DMS53 treated with DMSO at 0.1 percent for 48 hours (cell line): ENCODE results near the gene SGTA.
"Not testable (repeated sequence)": the region's sequence is repeated elsewhere in the genome, so short reads cannot be mapped to it uniquely, and the experiment has no call there.

Experiments used
- DNase-seq: peaks from one replicate; lab custom pipeline; 2025; ENCODE audit not compliant: unreplicated experiment; lab: John Stamatoyannopoulos, UW

Gene SGTA

GRCh38 chr19:2795827-2796658 is 13.0 kb upstream of the SGTA start:
- DNase-seq, result no peak

DNA sequence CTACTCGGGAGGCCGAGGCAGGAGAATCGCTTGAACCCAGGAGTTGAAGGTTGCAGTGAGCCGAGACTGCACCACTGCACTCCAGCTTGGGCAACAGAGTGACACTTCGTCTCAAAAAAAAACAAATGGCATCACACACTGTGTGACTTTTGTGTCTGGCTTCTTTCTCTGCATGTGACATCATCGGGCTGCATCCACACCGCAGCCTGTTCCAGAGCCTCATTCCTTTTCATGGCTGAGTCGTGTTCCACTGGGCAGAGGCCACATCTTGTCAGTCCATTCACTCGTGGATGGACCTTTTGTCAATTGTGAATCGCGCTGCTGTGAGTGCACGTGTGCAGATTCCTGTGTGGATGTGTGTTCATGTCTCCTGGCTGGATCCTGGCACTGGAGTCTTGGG is 10.5 kb upstream of the SGTA start:
- DNase-seq, result no peak

- DNase-seq, result no peak
Measured at GRCh38 chr19:2793126-2793525, 10.1 kb upstream of the SGTA start.

DNA sequence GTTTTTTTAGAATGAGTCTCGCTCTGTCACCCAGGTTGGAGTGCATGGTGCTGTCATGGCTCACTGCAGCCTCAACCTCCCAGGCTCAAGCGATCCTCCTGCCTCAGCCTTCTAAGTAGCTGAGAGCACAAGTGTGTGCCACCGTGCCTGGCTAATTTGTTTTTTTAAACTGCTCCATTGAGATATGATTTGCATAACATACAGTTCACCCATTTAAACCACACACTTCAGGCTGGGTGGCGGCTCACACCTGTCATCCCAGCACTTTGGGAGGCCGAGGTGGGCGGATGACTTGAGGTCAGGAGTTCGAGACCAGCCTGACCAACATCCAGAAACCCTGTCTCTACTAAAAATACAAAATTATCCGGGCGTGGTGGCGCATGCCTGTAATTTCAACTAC is 9.6 kb upstream of the SGTA start:
- DNase-seq, result not testable (repeated sequence)

GRCh38 chr19:2791876-2792275 is 8.8 kb upstream of the SGTA start:
- DNase-seq, result no peak

DNA sequence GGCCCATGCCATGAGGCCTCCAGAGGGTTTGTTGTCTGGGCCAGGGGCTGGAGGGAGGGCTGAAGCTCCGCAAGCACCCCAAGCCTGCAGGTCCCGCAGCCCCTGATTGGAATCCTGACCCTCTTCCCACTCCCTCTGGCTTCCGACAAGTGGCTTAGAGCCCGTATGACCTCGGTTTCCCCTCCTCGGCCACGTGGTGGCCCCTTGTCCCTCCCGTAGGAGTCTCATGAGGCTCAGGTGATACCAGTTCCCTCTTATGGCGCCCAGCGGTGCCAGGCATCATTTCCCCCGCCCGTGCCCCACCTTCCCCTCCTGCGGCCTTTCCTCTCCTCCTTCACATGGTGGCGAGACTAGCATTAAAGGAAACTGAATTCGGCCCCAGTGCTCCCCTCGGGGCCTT is 8.4 kb upstream of the SGTA start:
- no peak for DNase-seq

- no peak for DNase-seq
Measured at GRCh38 chr19:2790557-2791271, 7.6 kb upstream of the SGTA start.

- no peak for DNase-seq
Measured at GRCh38 chr19:2790194-2790556, 7.1 kb upstream of the SGTA start.

GRCh38 chr19:2788237-2788636 is 5.2 kb upstream of the SGTA start:
- DNase-seq, result no peak

- DNase-seq, result no peak
Measured at GRCh38 chr19:2787115-2787514, 4.0 kb upstream of the SGTA start.

- DNase-seq, result peak; percentile 91
Measured at GRCh38 chr19:2785244-2785997, 2.3 kb upstream of the SGTA start, which contains the start of gene THOP1. TSS of gene THOP1 (plus strand) at chr19:2785503. CDS start at chr19:2785663, 160 bp downstream.

GRCh38 chr19:2783781-2784145 is 690 bp upstream of the SGTA start:
- no peak for DNase-seq

GRCh38 chr19:2782329-2782935 is 641 bp downstream of the SGTA start:
- DNase-seq, result no peak

- no peak for DNase-seq
Measured at GRCh38 chr19:2780284-2780683, 2.8 kb downstream of the SGTA start.

- no peak for DNase-seq
Measured at GRCh38 chr19:2779121-2779740, 3.8 kb downstream of the SGTA start.

DNA sequence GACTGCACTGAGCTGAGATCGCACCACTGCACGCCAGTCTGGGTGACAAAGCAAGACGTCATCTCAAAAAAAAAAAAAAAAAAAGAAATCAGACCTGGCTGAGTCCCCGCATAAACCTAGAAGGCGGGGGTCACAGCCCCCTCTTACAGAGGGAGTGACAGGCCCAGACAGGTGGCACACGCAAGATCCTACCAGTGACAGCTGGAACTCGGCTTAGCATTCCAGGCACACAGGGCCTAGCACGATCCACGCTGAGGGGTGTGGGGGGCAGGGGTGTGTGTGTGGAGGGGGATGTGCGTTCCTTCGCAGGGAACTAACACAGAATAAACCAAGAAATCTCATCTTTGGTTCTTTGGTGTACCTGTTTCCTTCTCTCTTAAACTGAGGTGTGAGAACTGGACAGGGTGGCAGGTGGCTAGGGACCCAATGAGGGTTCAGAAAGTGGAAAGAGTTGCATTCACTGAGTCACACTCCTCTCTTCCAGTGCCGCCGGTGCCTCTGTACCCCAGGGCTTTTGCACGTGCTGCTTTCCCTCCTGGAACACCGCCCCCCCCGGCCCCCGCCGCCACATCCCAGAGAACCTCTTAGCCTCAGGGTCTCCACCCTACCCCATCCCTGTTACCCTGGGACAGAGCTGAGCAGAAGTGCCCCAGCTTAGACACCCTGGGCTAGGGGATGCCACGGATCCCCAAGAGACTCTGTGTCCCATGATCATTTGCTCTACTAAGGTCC is 5.0 kb downstream of the SGTA start:
- no peak for DNase-seq

- DNase-seq, result no peak
Measured at GRCh38 chr19:2775556-2776430, 7.3 kb downstream of the SGTA start.

DNA sequence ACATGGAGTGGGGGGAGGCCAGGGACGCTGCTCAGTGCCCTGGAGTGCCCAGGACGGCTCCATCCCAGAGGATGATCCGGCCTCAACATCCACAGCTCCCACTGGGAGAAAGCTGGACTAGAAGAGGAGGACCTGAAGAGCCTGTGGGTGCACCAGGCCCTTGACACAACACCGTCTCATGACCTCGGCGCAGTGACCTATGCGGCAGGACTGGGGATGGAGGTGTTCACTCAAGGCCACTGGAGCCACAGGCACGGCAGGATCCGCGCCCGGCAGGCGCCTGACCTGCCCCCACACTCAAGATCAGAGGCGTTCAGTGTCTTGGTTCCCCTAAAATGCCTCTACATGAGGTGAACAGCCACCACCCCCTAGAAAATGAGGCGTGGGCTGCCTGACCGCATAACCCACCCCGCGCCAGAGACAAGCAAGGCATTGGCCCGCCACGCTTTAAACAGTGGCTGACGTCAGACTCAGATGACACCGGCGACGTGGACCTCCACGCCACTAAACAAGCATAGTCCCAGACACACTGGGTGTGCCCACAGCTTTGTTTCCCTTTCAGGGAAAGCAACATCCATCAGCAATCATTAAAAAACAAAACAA is 8.0 kb downstream of the SGTA start:
- DNase-seq, result no peak
